CD4-positive, alpha-beta T cell treated with Interleukin-2 at 100 ng/mL for 4 hours (primary cell): ENCODE measurements around the gene GNAQ.
A peak's percentile ranks its signal among the peaks of the same experiment; 100 is the strongest.

ENCODE experiments used
- DNase-seq: peaks from one replicate; pipeline ENCODE4 v3.0.0-alpha.2; 2020; ENCODE audit warnings: low spot score

GNAQ gene

GRCh38 chr9:77943057-77943456, 88.6 kb downstream of the GNAQ start:
- DNase-seq: no peak

- no peak for DNase-seq
Observed at GRCh38 chr9:77939149-77939668, 92.4 kb downstream of the GNAQ start.

GRCh38 chr9:77938163-77938562, 93.4 kb downstream of the GNAQ start:
- no peak for DNase-seq

- DNase-seq: peak; percentile 5
Observed at GRCh38 chr9:77935974-77936373, 95.6 kb downstream of the GNAQ start.

GRCh38 chr9:77935211-77935610, 96.4 kb downstream of the GNAQ start:
- no peak for DNase-seq

- no peak for DNase-seq
Observed at GRCh38 chr9:77933976-77934375, 97.6 kb downstream of the GNAQ start.

- DNase-seq: no peak
Observed at GRCh38 chr9:77933019-77933418, 98.6 kb downstream of the GNAQ start.

GRCh38 chr9:77929942-77930341, 101.7 kb downstream of the GNAQ start:
- DNase-seq: no peak

- no peak for DNase-seq
Observed at GRCh38 chr9:77927265-77927664, 104.3 kb downstream of the GNAQ start.

- DNase-seq: no peak
Observed at GRCh38 chr9:77926371-77926878, 105.2 kb downstream of the GNAQ start.

- no peak for DNase-seq
Observed at GRCh38 chr9:77922591-77922990, 109.0 kb downstream of the GNAQ start.

GRCh38 chr9:77917800-77918199, 113.8 kb downstream of the GNAQ start:
- DNase-seq: no peak

GRCh38 chr9:77916820-77917219, 114.8 kb downstream of the GNAQ start:
- DNase-seq: no peak

GRCh38 chr9:77916410-77916819, 115.2 kb downstream of the GNAQ start:
- no peak for DNase-seq

- no peak for DNase-seq
Observed at GRCh38 chr9:77915744-77916143, 115.9 kb downstream of the GNAQ start.

GRCh38 chr9:77912895-77913693, 118.5 kb downstream of the GNAQ start:
- DNase-seq: no peak

GRCh38 chr9:77911928-77912327, 119.7 kb downstream of the GNAQ start:
- no peak for DNase-seq

GRCh38 chr9:77910194-77910621, 121.4 kb downstream of the GNAQ start:
- DNase-seq: no peak

GRCh38 chr9:77909306-77909705, 122.3 kb downstream of the GNAQ start:
- peak; percentile 43 for DNase-seq

GRCh38 chr9:77908293-77908692, 123.3 kb downstream of the GNAQ start:
- DNase-seq: no peak

GRCh38 chr9:77907585-77907984, 124.0 kb downstream of the GNAQ start:
- DNase-seq: no peak

- no peak for DNase-seq
Observed at GRCh38 chr9:77906991-77907390, 124.6 kb downstream of the GNAQ start.

- no peak for DNase-seq
Observed at GRCh38 chr9:77903666-77904285, 127.8 kb downstream of the GNAQ start.
